Measurements from ENCODE around the gene HOXB4. TPM values are rescaled to one million over a fixed set of nuclear protein-coding genes. Genes with fewer than 3 reads are reported as not detected.

The HOXB4 gene
- total RNA-seq, 1 experiment from 2014 or later, result 11.3 TPM

- ChIA-PET CTCF (no interaction called here), RAD21 (ENCODE audit: low non-redundant PET in 1 of 2, low total read pairs in 2 of 2, uncharacterized antibody in 2 of 2, unreplicated experiment in 2 of 2) (no interaction called here), POLR2A (no interaction called here)
- TF ChIP-seq EZH2phosphoT487 (IDR thresholded peaks at IDR 0.05; ENCODE audit: borderline replicate concordance), result no peak
- TF ChIP-seq RAD21 (IDR thresholded peaks at IDR 0.05; ENCODE audit: low read depth), result no peak
- TF ChIP-seq TCF7L2 (IDR thresholded peaks at IDR 0.05; ENCODE audit: borderline replicate concordance, extremely low read depth, insufficient read depth, insufficient read length), result no peak
- TF ChIP-seq SRF (IDR thresholded peaks at IDR 0.05; ENCODE audit: low read depth), result no peak
- no peaks in the 10 kb centered on the region for H3K4me1 ChIP-seq (ENCODE audit: control insufficient read depth in 1 of 2, insufficient read depth in 2 of 2, low read length in 2 of 2)
- no peaks in the 10 kb centered on the region for H3K79me2 ChIP-seq (ENCODE audit: insufficient read depth, low read length)
- intact Hi-C loops (cut with micrococcal nuclease), result no loop called here
- no TSS peak for BruUV-seq (replicated peaks)
- DNase-seq (ENCODE audit: low read depth, low spot score) (no peak), ATAC-seq (no peak)
- no peaks in the 10 kb centered on the region for H3K27me3 ChIP-seq (ENCODE audit: insufficient read depth, low read length)
- no peak overlapping the region for H3K4me2 ChIP-seq (ENCODE audit: low read length)
- H3K4me3 ChIP-seq (replicated peaks in 1 of 2; ENCODE audit: low read depth in 1 of 2, low read length in 2 of 2), result no peak overlapping the region
- no peaks in the 10 kb centered on the region for H4K20me1 ChIP-seq (ENCODE audit: insufficient read depth)
- no peak overlapping the region for H3K27ac ChIP-seq (ENCODE audit: low read depth, low read length)
- H3K36me3 ChIP-seq (ENCODE audit: control insufficient read depth in 1 of 2, insufficient read depth in 2 of 2, low read length in 2 of 2), result peaks cover 0 to 4% of the 10 kb centered on the region in 2 experiments; a peak in 1 of 4 replicates
- H3K9ac ChIP-seq (ENCODE audit: low read length), result no peak overlapping the region
- H2AFZ ChIP-seq (ENCODE audit: low read depth, low read length, poor library complexity, severe bottlenecking), result no peak overlapping the region
- H3K9me3 ChIP-seq (ENCODE audit: control insufficient read depth in 1 of 2, insufficient read depth in 1 of 2, low read depth in 1 of 2, low read length in 2 of 2), result no peaks in the 10 kb centered on the region
- no peaks in the 10 kb centered on the region for H3K9me2 ChIP-seq (ENCODE audit: insufficient read depth)
Measured at GRCh38 chr17:48549914-48550501, 28.1 kb downstream of the HOXB4 start.

- TF ChIP-seq CEBPB (IDR thresholded peaks at IDR 0.05; ENCODE audit: low read depth) (no peak), ZFX (IDR thresholded peaks at IDR 0.05) (no peak), SIN3A (IDR thresholded peaks at IDR 0.05; ENCODE audit: low read depth) (no peak), EZH2phosphoT487 (IDR thresholded peaks at IDR 0.05; ENCODE audit: borderline replicate concordance) (no peak), EZH2 (IDR thresholded peaks at IDR 0.05) (no peak), SRF (IDR thresholded peaks at IDR 0.05; ENCODE audit: low read depth) (no peak), CBX3 (IDR thresholded peaks at IDR 0.05; ENCODE audit: low read depth) (no peak), POLR2AphosphoS5 (IDR thresholded peaks at IDR 0.05; ENCODE audit: low read depth, low read length) (no peak), YY1 (IDR thresholded peaks at IDR 0.05; ENCODE audit: extremely low read depth, insufficient replicate concordance, low read depth, low read length) (no peak), RAD21 (IDR thresholded peaks at IDR 0.05; ENCODE audit: low read depth) (no peak), ELF1 (IDR thresholded peaks at IDR 0.05; ENCODE audit: borderline replicate concordance, low read depth) (no peak), POLR2A (IDR thresholded peaks at IDR 0.05; ENCODE audit: borderline replicate concordance, extremely low read depth, insufficient read depth, insufficient read length) (no peak)
- Histone ChIP-seq H3K9me3 (ENCODE audit: control insufficient read depth in 1 of 2, insufficient read depth in 1 of 2, low read depth in 1 of 2, low read length in 2 of 2) (no peaks in the 10 kb centered on the region), H2AFZ (ENCODE audit: low read depth, low read length, poor library complexity, severe bottlenecking) (no peak overlapping the region), H3K9me2 (ENCODE audit: insufficient read depth) (no peaks in the 10 kb centered on the region), H3K4me1 (ENCODE audit: control insufficient read depth in 1 of 2, insufficient read depth in 2 of 2, low read length in 2 of 2) (peaks cover 0 to 2% of the 10 kb centered on the region in 2 experiments; a peak in 1 of 4 replicates), H3K9ac (ENCODE audit: low read length) (no peak overlapping the region), H4K20me1 (ENCODE audit: insufficient read depth) (no peaks in the 10 kb centered on the region), H3K27me3 (ENCODE audit: insufficient read depth, low read length) (no peaks in the 10 kb centered on the region), H3K79me2 (ENCODE audit: insufficient read depth, low read length) (no peaks in the 10 kb centered on the region), H3K4me3 (replicated peaks in 1 of 2; ENCODE audit: low read depth in 1 of 2, low read length in 2 of 2) (no peak overlapping the region), H3K36me3 (ENCODE audit: control insufficient read depth in 1 of 2, insufficient read depth in 2 of 2, low read length in 2 of 2) (peaks cover 0 to 4% of the 10 kb centered on the region in 2 experiments; a peak in 1 of 4 replicates), H3K4me2 (ENCODE audit: low read length) (no peak overlapping the region), H3K27ac (ENCODE audit: low read depth, low read length) (no peak overlapping the region)
- ChIA-PET CTCF (no interaction called here), POLR2A (no interaction called here), RAD21 (ENCODE audit: low non-redundant PET in 1 of 2, low total read pairs in 2 of 2, uncharacterized antibody in 2 of 2, unreplicated experiment in 2 of 2) (no interaction called here)
- BruUV-seq (replicated peaks), result no TSS peak
- DNase-seq (ENCODE audit: low read depth, low spot score), result no peak
- intact Hi-C loops (cut with micrococcal nuclease), result no loop called here
- ATAC-seq, result no peak
Measured at GRCh38 chr17:48549281-48549630, 28.9 kb downstream of the HOXB4 start.
